ENCODE data around the gene AARS2. TPM values are rescaled to one million over a fixed set of nuclear protein-coding genes. Genes with fewer than 3 reads are reported as not detected.
A peak's percentile ranks its signal among the peaks of the same experiment; 100 is the strongest.

AARS2 gene
- total and polyA plus RNA-seq, 9 of the 15 experiments (the other 6 are each of a cell fraction or from before 2014, with no cell fraction given) = 0.97 to 34.0 (median 18.3) TPM

- no peak for TF ChIP-seq E2F3 (CRISPR knock-in tag; IDR thresholded peaks at IDR 0.05)
- TF ChIP-seq SMAD2 (IDR thresholded peaks at IDR 0.05; ENCODE audit: low read depth, low read length) = no peak
- peak; percentile 66 for TF ChIP-seq SPI1 (IDR thresholded peaks at IDR 0.05; ENCODE audit: borderline replicate concordance, low read depth, low read length)
- no peak for TF ChIP-seq ZNF655 (CRISPR knock-in tag; IDR thresholded peaks at IDR 0.05)
- TF ChIP-seq TEAD1 (CRISPR knock-in tag; IDR thresholded peaks at IDR 0.05) = peak in 1 of 2 experiments; percentile 91; a peak in 3 of 4 replicates
- no peak for TF ChIP-seq RBM39 (optimal IDR thresholded peaks at IDR 0.05; ENCODE audit: low read depth, low read length)
- TF ChIP-seq ZNF12 (CRISPR knock-in tag; IDR thresholded peaks at IDR 0.05) = no peak
- peak; percentile 87 for TF ChIP-seq FIP1L1 (IDR thresholded peaks at IDR 0.05; ENCODE audit: low read depth, low read length, poor library complexity, severe bottlenecking)
- no peak; the same call in 1 of the 2 replicates for TF ChIP-seq KLF6 (CRISPR knock-in tag; IDR thresholded peaks at IDR 0.05; ENCODE audit: borderline replicate concordance)
- TF ChIP-seq PHF8 (IDR thresholded peaks at IDR 0.05; ENCODE audit: borderline replicate concordance, low read length) = peak; percentile 97
- TF ChIP-seq MECOM (CRISPR knock-in tag; IDR thresholded peaks at IDR 0.05) = no peak
- TF ChIP-seq, protein P1, sequence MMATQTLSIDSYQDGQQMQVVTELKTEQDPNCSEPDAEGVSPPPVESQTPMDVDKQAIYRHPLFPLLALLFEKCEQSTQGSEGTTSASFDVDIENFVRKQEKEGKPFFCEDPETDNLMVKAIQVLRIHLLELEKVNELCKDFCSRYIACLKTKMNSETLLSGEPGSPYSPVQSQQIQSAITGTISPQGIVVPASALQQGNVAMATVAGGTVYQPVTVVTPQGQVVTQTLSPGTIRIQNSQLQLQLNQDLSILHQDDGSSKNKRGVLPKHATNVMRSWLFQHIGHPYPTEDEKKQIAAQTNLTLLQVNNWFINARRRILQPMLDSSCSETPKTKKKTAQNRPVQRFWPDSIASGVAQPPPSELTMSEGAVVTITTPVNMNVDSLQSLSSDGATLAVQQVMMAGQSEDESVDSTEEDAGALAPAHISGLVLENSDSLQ (IDR thresholded peaks at IDR 0.05) = no peak
- TF ChIP-seq ZNF133 (CRISPR knock-in tag; IDR thresholded peaks at IDR 0.05) = no peak
- no peak; the same call in 1 of the 2 replicates for TF ChIP-seq GTF2F1 (IDR thresholded peaks at IDR 0.05; ENCODE audit: low read depth, low read length)
- TF ChIP-seq RBM15 (IDR thresholded peaks at IDR 0.05; ENCODE audit: insufficient read depth, low read length) = no peak
- peak; percentile 85 for TF ChIP-seq GABPB1 (CRISPR knock-in tag; IDR thresholded peaks at IDR 0.05)
- TF ChIP-seq, protein P2, sequence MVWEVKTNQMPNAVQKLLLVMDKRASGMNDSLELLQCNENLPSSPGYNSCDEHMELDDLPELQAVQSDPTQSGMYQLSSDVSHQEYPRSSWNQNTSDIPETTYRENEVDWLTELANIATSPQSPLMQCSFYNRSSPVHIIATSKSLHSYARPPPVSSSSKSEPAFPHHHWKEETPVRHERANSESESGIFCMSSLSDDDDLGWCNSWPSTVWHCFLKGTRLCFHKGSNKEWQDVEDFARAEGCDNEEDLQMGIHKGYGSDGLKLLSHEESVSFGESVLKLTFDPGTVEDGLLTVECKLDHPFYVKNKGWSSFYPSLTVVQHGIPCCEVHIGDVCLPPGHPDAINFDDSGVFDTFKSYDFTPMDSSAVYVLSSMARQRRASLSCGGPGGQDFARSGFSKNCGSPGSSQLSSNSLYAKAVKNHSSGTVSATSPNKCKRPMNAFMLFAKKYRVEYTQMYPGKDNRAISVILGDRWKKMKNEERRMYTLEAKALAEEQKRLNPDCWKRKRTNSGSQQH (CRISPR knock-in tag; IDR thresholded peaks at IDR 0.05) = 0 out of 2 replicates have a peak, but pooled peaks have one; percentile 2
- TF ChIP-seq, protein P3, sequence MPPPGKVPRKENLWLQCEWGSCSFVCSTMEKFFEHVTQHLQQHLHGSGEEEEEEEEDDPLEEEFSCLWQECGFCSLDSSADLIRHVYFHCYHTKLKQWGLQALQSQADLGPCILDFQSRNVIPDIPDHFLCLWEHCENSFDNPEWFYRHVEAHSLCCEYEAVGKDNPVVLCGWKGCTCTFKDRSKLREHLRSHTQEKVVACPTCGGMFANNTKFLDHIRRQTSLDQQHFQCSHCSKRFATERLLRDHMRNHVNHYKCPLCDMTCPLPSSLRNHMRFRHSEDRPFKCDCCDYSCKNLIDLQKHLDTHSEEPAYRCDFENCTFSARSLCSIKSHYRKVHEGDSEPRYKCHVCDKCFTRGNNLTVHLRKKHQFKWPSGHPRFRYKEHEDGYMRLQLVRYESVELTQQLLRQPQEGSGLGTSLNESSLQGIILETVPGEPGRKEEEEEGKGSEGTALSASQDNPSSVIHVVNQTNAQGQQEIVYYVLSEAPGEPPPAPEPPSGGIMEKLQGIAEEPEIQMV (tag; conservative IDR thresholded peaks at IDR 0.05; ENCODE audit: low read depth) = no peak
- no peak for TF ChIP-seq ZNF354B (CRISPR knock-in tag; IDR thresholded peaks at IDR 0.05)
- TF ChIP-seq, protein P4, sequence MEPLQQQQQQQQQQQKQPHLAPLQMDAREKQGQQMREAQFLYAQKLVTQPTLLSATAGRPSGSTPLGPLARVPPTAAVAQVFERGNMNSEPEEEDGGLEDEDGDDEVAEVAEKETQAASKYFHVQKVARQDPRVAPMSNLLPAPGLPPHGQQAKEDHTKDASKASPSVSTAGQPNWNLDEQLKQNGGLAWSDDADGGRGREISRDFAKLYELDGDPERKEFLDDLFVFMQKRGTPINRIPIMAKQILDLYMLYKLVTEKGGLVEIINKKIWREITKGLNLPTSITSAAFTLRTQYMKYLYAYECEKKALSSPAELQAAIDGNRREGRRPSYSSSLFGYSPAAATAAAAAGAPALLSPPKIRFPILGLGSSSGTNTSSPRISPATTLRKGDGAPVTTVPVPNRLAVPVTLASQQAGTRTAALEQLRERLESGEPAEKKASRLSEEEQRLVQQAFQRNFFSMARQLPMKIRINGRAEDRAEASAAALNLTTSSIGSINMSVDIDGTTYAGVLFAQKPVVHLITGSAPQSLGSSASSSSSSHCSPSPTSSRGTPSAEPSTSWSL (CRISPR knock-in tag; IDR thresholded peaks at IDR 0.05; ENCODE audit: borderline replicate concordance) = peak; percentile 85; the same call in 1 of the 2 replicates
- TF ChIP-seq BHLHE40 (IDR thresholded peaks at IDR 0.05; ENCODE audit: low read length) = peak; percentile 98
- TF ChIP-seq HMG20A (CRISPR knock-in tag; conservative IDR thresholded peaks at IDR 0.05) = no peak
Measured at GRCh38 chr6:44257025-44257752, 56.0 kb downstream of the AARS2 start, which contains the start of gene SLC35B2 (continued).
